PFSK-1 (cell line): Measurements from ENCODE around the gene LCE3E.

Experiments used
- POLR2AphosphoS5 ChIP-seq: IDR thresholded peaks from 2 replicates; pipeline ENCODE4 v1.6.1; 2012; ENCODE audit warnings: low read depth, mild to moderate bottlenecking, control low read depth, low read length, moderate library complexity
- REST ChIP-seq, 2 experiments: IDR thresholded peaks; 2 replicates each; pipeline versions ENCODE4 v1.6.1 to v1.8.0; 2011 to 2012; ENCODE audit warnings: low read depth in 2 of 2, low read length in 2 of 2, control low read depth in 1 of 2, inconsistent platforms in 1 of 2, mild to moderate bottlenecking in 1 of 2, moderate library complexity in 1 of 2; ENCODE audit not compliant: insufficient read depth in 1 of 2
- TAF1 ChIP-seq: IDR thresholded peaks from 2 replicates; pipeline ENCODE4 v1.6.1; 2012; ENCODE audit warnings: low read length, control low read depth, borderline replicate concordance; ENCODE audit not compliant: insufficient read depth

- TF ChIP-seq REST (IDR thresholded peaks at IDR 0.05; ENCODE audit: insufficient read depth in 1 of 2, low read depth in 2 of 2, low read length in 2 of 2) = no peak
- no peak for TF ChIP-seq TAF1
- no peak for TF ChIP-seq POLR2AphosphoS5
These were observed 905 bp downstream of the LCE3E start for GRCh38 chr1:152565535-152566215.
